SK-N-SH treated with all-trans-retinoic acid at 6 μM for 48 hours (cell line): ENCODE measurements around the gene TRIM33.
"Not testable (repeated sequence)": the region's sequence is repeated elsewhere in the genome, so short reads cannot be mapped to it uniquely, and the experiment has no call there.

Experiments used
- ATAC-seq: fragments of 200-7000 bp; cut with Tn5 transposase; 3 replicates; pipeline ENCODE4 v1.9.1; 2020; ENCODE audit warnings: mild to moderate bottlenecking, moderate library complexity
- ARNTL ChIP-seq: fragments of 450-650 bp; formaldehyde crosslinking; IDR thresholded peaks from 2 replicates; pipeline ENCODE4 v1.5.0; 2020; ENCODE audit warnings: low read depth, mild to moderate bottlenecking, moderate library complexity, borderline replicate concordance
- BACH2 ChIP-seq: fragments of 250-450 bp; sonication (Bioruptor Pico); IDR thresholded peaks from 2 replicates; pipeline ENCODE4 v1.9.0; 2021; ENCODE audit warnings: mild to moderate bottlenecking, borderline replicate concordance
- CSDC2 ChIP-seq: fragments of 250-450 bp; sonication (Bioruptor Pico); IDR thresholded peaks from 2 replicates; pipeline ENCODE4 v1.5.0; 2020; ENCODE audit warnings: mild to moderate bottlenecking, moderate library complexity
- GLIS3 ChIP-seq: fragments of 250-450 bp; sonication (Bioruptor Pico); IDR thresholded peaks from 2 replicates; pipeline ENCODE4 v1.5.0; 2020; ENCODE audit warnings: mild to moderate bottlenecking, moderate library complexity
- ISL1 ChIP-seq: fragments of 250-450 bp; sonication (Bioruptor Pico); IDR thresholded peaks from 2 replicates; pipeline ENCODE4 v2.1.2; 2022; ENCODE audit warnings: mild to moderate bottlenecking, moderate library complexity
- OSR1 ChIP-seq: fragments of 250-450 bp; sonication (Bioruptor Pico); IDR thresholded peaks from 2 replicates; pipeline ENCODE4 v1.8.0; 2022; ENCODE audit warnings: moderate library complexity, mild to moderate bottlenecking, inconsistent platforms
- PPARA ChIP-seq: fragments of 250-450 bp; sonication (Bioruptor Pico); IDR thresholded peaks from 2 replicates; pipeline ENCODE4 v1.5.0; 2020; ENCODE audit warnings: mild to moderate bottlenecking, borderline replicate concordance
- RARB ChIP-seq: fragments of 250-450 bp; sonication (Bioruptor Pico); IDR thresholded peaks from 2 replicates; pipeline ENCODE4 v1.8.0; 2021; ENCODE audit warnings: mild to moderate bottlenecking, moderate library complexity
- SNAI2 ChIP-seq: fragments of 250-450 bp; sonication (Bioruptor Pico); IDR thresholded peaks from 2 replicates; pipeline ENCODE4 v1.5.0; 2020; ENCODE audit warnings: mild to moderate bottlenecking, moderate library complexity
- TCF4 ChIP-seq: fragments of 250-450 bp; sonication (Bioruptor Pico); IDR thresholded peaks from 2 replicates; pipeline ENCODE4 v1.8.0; 2021; ENCODE audit warnings: mild to moderate bottlenecking, moderate library complexity, borderline replicate concordance
- ZC3H10 ChIP-seq: fragments of 250-450 bp; sonication (Bioruptor Pico); IDR thresholded peaks from 2 replicates; pipeline ENCODE4 v1.5.1; 2021; ENCODE audit warnings: mild to moderate bottlenecking, moderate library complexity
- ZFP3 ChIP-seq: fragments of 250-450 bp; sonication (Bioruptor Pico); IDR thresholded peaks from 2 replicates; pipeline ENCODE4 v1.5.0; 2020; ENCODE audit warnings: mild to moderate bottlenecking, moderate library complexity
- ZFP30 ChIP-seq: fragments of 450-650 bp; formaldehyde crosslinking; IDR thresholded peaks from 2 replicates; pipeline ENCODE4 v1.5.0; 2022; ENCODE audit warnings: mild to moderate bottlenecking, moderate library complexity
- ZNF565 ChIP-seq: fragments of 450-650 bp; formaldehyde crosslinking; conservative IDR thresholded peaks from 2 replicates; pipeline ENCODE4 v1.5.0; 2020; ENCODE audit warnings: low read depth, mild to moderate bottlenecking, moderate library complexity
- ZNF70 ChIP-seq: fragments of 450-650 bp; formaldehyde crosslinking; IDR thresholded peaks from 2 replicates; pipeline ENCODE4 v1.5.0; 2020; ENCODE audit warnings: mild to moderate bottlenecking, moderate library complexity
- ZNF8 ChIP-seq: fragments of 450-650 bp; formaldehyde crosslinking; IDR thresholded peaks from 2 replicates; pipeline ENCODE4 v1.5.0; 2020; ENCODE audit warnings: mild to moderate bottlenecking, moderate library complexity
- TF ChIP-seq, protein P1 (sequence below): fragments of 250-450 bp; sonication (Bioruptor Pico); IDR thresholded peaks from 2 replicates; pipeline ENCODE4 v1.8.0; 2020; ENCODE audit warnings: mild to moderate bottlenecking, moderate library complexity, borderline replicate concordance
- TF ChIP-seq, protein P2 (sequence below): fragments of 250-450 bp; sonication (Bioruptor Pico); IDR thresholded peaks from 2 replicates; pipeline ENCODE4 v1.5.1; 2020; ENCODE audit warnings: low read depth, mild to moderate bottlenecking, moderate library complexity
- TF ChIP-seq, protein P3 (sequence below): fragments of 250-450 bp; sonication (Bioruptor Pico); IDR thresholded peaks from 2 replicates; pipeline ENCODE4 v1.8.0; 2021; ENCODE audit warnings: low read depth, mild to moderate bottlenecking, moderate library complexity, borderline replicate concordance
- TF ChIP-seq, protein P4 (sequence below): fragments of 250-450 bp; sonication (Bioruptor Pico); IDR thresholded peaks from 2 replicates; pipeline ENCODE4 v1.5.1; 2021; ENCODE audit warnings: mild to moderate bottlenecking, moderate library complexity
- TF ChIP-seq, protein P5 (sequence below): fragments of 250-450 bp; sonication (Bioruptor Pico); IDR thresholded peaks from 2 replicates; pipeline ENCODE4 v1.5.0; 2020; ENCODE audit warnings: mild to moderate bottlenecking, moderate library complexity

Gene TRIM33

DNA sequence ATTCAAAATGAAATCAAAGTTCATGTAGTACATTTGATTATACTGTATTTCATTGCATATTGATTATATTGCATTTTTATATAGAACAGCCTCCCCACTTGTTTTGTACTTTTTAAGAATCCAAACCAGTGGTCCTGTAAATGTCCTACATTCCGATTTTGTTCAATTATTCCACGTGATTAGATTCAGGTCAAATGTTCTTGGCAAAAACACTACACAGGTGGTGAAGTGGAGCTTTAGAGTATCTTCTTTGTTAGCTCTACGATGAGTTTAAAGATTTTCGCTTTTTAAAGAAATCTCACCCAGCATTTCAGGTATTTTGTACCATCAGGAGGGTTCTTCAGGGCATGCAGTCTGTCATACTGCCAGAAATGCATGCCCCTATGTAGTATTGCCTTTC, 120.6 kb downstream of the TRIM33 start (continued):
- TF ChIP-seq, protein P1, sequence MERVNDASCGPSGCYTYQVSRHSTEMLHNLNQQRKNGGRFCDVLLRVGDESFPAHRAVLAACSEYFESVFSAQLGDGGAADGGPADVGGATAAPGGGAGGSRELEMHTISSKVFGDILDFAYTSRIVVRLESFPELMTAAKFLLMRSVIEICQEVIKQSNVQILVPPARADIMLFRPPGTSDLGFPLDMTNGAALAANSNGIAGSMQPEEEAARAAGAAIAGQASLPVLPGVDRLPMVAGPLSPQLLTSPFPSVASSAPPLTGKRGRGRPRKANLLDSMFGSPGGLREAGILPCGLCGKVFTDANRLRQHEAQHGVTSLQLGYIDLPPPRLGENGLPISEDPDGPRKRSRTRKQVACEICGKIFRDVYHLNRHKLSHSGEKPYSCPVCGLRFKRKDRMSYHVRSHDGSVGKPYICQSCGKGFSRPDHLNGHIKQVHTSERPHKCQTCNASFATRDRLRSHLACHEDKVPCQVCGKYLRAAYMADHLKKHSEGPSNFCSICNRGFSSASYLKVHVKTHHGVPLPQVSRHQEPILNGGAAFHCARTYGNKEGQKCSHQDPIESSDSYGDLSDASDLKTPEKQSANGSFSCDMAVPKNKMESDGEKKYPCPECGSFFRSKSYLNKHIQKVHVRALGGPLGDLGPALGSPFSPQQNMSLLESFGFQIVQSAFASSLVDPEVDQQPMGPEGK (CRISPR knock-in tag), result no peak
- TF ChIP-seq, protein P2, sequence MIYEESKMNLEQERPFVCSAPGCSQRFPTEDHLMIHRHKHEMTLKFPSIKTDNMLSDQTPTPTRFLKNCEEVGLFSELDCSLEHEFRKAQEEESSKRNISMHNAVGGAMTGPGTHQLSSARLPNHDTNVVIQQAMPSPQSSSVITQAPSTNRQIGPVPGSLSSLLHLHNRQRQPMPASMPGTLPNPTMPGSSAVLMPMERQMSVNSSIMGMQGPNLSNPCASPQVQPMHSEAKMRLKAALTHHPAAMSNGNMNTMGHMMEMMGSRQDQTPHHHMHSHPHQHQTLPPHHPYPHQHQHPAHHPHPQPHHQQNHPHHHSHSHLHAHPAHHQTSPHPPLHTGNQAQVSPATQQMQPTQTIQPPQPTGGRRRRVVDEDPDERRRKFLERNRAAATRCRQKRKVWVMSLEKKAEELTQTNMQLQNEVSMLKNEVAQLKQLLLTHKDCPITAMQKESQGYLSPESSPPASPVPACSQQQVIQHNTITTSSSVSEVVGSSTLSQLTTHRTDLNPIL (CRISPR knock-in tag), result no peak
- TF ChIP-seq ZNF70, result no peak
- TF ChIP-seq PPARA (CRISPR knock-in tag), result no peak
- TF ChIP-seq ZNF8 (CRISPR knock-in tag), result no peak
- no peak for TF ChIP-seq ZFP3 (CRISPR knock-in tag)
- no peak for TF ChIP-seq ARNTL (CRISPR knock-in tag)

DNA sequence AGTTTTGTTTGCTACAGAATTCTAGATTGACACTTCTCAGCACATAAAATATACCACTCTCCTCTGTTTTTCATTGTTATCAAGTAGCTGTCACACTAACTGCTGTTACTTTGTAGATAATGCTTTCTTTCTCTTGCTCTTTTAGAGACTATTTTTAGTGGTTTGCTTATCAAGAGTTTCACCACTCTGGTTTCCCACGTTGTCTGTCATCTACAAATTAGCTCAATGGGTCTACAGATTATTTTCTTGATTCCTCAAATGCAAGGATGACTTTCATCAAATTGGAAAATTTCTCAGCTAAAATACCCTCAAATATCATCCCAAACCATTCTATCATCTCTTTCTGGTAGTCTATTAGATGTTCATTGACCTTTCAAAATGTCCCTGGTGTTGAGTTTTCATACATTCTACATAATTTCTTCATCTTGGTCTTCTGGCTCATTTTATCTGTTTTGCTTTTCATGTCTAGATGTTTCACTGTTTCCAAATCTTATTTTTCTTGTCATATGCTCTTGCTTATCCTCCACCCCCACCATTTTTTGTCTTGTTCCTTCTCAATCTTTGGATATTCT, 122.5 kb downstream of the TRIM33 start:
- no peak for TF ChIP-seq SNAI2 (CRISPR knock-in tag)
- TF ChIP-seq, protein P3, sequence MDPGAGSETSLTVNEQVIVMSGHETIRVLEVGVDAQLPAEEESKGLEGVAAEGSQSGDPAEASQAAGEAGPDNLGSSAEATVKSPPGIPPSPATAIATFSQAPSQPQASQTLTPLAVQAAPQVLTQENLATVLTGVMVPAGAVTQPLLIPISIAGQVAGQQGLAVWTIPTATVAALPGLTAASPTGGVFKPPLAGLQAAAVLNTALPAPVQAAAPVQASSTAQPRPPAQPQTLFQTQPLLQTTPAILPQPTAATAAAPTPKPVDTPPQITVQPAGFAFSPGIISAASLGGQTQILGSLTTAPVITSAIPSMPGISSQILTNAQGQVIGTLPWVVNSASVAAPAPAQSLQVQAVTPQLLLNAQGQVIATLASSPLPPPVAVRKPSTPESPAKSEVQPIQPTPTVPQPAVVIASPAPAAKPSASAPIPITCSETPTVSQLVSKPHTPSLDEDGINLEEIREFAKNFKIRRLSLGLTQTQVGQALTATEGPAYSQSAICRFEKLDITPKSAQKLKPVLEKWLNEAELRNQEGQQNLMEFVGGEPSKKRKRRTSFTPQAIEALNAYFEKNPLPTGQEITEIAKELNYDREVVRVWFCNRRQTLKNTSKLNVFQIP (CRISPR knock-in tag), result no peak
- no peak for TF ChIP-seq OSR1 (CRISPR knock-in tag)
- TF ChIP-seq CSDC2 (CRISPR knock-in tag), result no peak
- TF ChIP-seq TCF4 (CRISPR knock-in tag), result no peak
- TF ChIP-seq BACH2 (CRISPR knock-in tag), result no peak
- TF ChIP-seq ZFP3 (CRISPR knock-in tag), result no peak
- TF ChIP-seq, protein P4, sequence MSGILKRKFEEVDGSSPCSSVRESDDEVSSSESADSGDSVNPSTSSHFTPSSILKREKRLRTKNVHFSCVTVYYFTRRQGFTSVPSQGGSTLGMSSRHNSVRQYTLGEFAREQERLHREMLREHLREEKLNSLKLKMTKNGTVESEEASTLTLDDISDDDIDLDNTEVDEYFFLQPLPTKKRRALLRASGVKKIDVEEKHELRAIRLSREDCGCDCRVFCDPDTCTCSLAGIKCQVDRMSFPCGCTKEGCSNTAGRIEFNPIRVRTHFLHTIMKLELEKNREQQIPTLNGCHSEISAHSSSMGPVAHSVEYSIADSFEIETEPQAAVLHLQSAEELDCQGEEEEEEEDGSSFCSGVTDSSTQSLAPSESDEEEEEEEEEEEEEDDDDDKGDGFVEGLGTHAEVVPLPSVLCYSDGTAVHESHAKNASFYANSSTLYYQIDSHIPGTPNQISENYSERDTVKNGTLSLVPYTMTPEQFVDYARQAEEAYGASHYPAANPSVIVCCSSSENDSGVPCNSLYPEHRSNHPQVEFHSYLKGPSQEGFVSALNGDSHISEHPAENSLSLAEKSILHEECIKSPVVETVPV (CRISPR knock-in tag), result no peak
- TF ChIP-seq ARNTL (CRISPR knock-in tag), result no peak
- TF ChIP-seq RARB (CRISPR knock-in tag), result no peak
- TF ChIP-seq GLIS3 (CRISPR knock-in tag), result no peak
- TF ChIP-seq, protein P5, sequence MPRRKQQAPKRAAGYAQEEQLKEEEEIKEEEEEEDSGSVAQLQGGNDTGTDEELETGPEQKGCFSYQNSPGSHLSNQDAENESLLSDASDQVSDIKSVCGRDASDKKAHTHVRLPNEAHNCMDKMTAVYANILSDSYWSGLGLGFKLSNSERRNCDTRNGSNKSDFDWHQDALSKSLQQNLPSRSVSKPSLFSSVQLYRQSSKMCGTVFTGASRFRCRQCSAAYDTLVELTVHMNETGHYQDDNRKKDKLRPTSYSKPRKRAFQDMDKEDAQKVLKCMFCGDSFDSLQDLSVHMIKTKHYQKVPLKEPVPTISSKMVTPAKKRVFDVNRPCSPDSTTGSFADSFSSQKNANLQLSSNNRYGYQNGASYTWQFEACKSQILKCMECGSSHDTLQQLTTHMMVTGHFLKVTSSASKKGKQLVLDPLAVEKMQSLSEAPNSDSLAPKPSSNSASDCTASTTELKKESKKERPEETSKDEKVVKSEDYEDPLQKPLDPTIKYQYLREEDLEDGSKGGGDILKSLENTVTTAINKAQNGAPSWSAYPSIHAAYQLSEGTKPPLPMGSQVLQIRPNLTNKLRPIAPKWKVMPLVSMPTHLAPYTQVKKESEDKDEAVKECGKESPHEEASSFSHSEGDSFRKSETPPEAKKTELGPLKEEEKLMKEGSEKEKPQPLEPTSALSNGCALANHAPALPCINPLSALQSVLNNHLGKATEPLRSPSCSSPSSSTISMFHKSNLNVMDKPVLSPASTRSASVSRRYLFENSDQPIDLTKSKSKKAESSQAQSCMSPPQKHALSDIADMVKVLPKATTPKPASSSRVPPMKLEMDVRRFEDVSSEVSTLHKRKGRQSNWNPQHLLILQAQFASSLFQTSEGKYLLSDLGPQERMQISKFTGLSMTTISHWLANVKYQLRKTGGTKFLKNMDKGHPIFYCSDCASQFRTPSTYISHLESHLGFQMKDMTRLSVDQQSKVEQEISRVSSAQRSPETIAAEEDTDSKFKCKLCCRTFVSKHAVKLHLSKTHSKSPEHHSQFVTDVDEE (CRISPR knock-in tag), result no peak
- no peak for TF ChIP-seq ZC3H10 (CRISPR knock-in tag)
- no peak for ATAC-seq

DNA sequence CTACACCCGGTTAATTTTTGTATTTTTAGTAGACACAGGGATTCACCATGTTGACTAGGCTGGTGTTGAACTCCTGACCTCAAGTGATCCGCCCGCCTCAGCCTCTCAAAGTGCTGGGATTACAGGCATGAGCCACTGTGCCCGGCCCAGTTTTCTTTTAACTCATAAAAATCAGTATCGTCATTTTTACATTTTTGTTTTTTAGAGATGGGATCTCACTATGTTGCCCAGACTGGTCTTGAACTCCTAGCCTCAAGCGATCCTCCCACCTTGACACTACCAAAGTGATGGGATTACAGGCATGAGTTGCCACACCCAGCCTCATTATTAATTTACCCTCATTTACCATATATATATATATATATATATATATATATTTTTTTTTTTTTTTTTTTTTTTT, 123.4 kb downstream of the TRIM33 start:
- ATAC-seq, result not testable (repeated sequence)

DNA sequence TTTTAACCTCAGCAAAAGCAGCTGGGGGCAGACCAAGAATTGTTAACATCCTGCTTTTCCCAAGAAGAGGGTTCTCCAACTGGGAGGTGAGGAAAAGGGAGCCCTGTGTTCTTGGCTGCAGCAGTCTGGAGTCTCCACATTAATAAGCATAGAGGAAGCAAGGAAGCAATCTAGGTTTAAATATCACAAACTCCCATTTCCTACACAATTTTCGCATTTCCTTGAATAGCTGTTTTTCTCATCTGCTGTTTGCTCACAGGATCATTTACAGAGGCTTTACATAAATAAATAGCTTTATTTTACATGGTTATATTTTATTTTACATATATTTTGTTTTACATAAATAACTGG, 124.0 kb downstream of the TRIM33 start:
- TF ChIP-seq BACH2 (CRISPR knock-in tag) (no peak), ZFP30 (CRISPR knock-in tag) (no peak), RARB (CRISPR knock-in tag) (no peak), ISL1 (no peak), SNAI2 (CRISPR knock-in tag) (no peak), ZNF565 (CRISPR knock-in tag) (no peak)
- TF ChIP-seq, protein P2 (CRISPR knock-in tag), result no peak
- TF ChIP-seq, protein P3 (CRISPR knock-in tag), result no peak
- ATAC-seq, result no peak
